ENCODE data around the gene PRKAG1.

The PRKAG1 gene

GRCh38 chr12:48967991-48968390 is 50.6 kb downstream of the PRKAG1 start:
- no peaks in the 10 kb centered on the region for H3K36me3 ChIP-seq (ENCODE audit: insufficient read depth, low read length)
- H3K9me3 ChIP-seq (ENCODE audit: insufficient read depth, low read depth, low read length): no peaks in the 10 kb centered on the region
- TF ChIP-seq CTCF (conservative IDR thresholded peaks at IDR 0.05; ENCODE audit: low read length): no peak
- no peak for TF ChIP-seq EZH2phosphoT487 (IDR thresholded peaks at IDR 0.05; ENCODE audit: borderline replicate concordance)
- H3K27me3 ChIP-seq (ENCODE audit: insufficient read depth, low read length, poor library complexity, severe bottlenecking): peaks cover 8% of the 10 kb centered on the region
- no peak overlapping the region for H3K4me2 ChIP-seq (ENCODE audit: low read depth, low read length, poor library complexity, severe bottlenecking)
- no peak overlapping the region for H3K9ac ChIP-seq (ENCODE audit: low read depth, low read length, poor library complexity, severe bottlenecking)
- no peaks in the 10 kb centered on the region for H3K79me2 ChIP-seq (ENCODE audit: insufficient read depth, low read length)
- H2AFZ ChIP-seq (ENCODE audit: low read length): no peak overlapping the region
- no peaks in the 10 kb centered on the region for H3K4me1 ChIP-seq (ENCODE audit: insufficient read depth, low read length, poor library complexity, severe bottlenecking)
- H4K20me1 ChIP-seq (ENCODE audit: insufficient read depth, low read length, poor library complexity, severe bottlenecking): no peaks in the 10 kb centered on the region
- no peak overlapping the region for H3K4me3 ChIP-seq (ENCODE audit: low read length, poor library complexity, severe bottlenecking)
- no peaks in the 10 kb centered on the region for H3K9me2 ChIP-seq (replicated peaks; ENCODE audit: low read depth, low read length)
- H3F3A ChIP-seq (ENCODE audit: low read depth): no peaks in the 10 kb centered on the region

- Histone ChIP-seq H4K20me1 (ENCODE audit: insufficient read depth, low read length, poor library complexity, severe bottlenecking) (no peaks in the 10 kb centered on the region), H2AFZ (ENCODE audit: low read length) (no peak overlapping the region), H3K4me2 (ENCODE audit: low read depth, low read length, poor library complexity, severe bottlenecking) (no peak overlapping the region), H3K9me2 (replicated peaks; ENCODE audit: low read depth, low read length) (no peaks in the 10 kb centered on the region), H3K4me1 (ENCODE audit: insufficient read depth, low read length, poor library complexity, severe bottlenecking) (no peaks in the 10 kb centered on the region), H3K4me3 (ENCODE audit: low read length, poor library complexity, severe bottlenecking) (no peak overlapping the region), H3K79me2 (ENCODE audit: insufficient read depth, low read length) (no peaks in the 10 kb centered on the region), H3K27me3 (ENCODE audit: insufficient read depth, low read length, poor library complexity, severe bottlenecking) (peaks cover 8% of the 10 kb centered on the region), H3K9me3 (ENCODE audit: insufficient read depth, low read depth, low read length) (no peaks in the 10 kb centered on the region), H3F3A (ENCODE audit: low read depth) (no peaks in the 10 kb centered on the region), H3K36me3 (ENCODE audit: insufficient read depth, low read length) (no peaks in the 10 kb centered on the region), H3K9ac (ENCODE audit: low read depth, low read length, poor library complexity, severe bottlenecking) (no peak overlapping the region)
- TF ChIP-seq CTCF (conservative IDR thresholded peaks at IDR 0.05; ENCODE audit: low read length): no peak
- TF ChIP-seq EZH2phosphoT487 (IDR thresholded peaks at IDR 0.05; ENCODE audit: borderline replicate concordance): no peak
Observed at GRCh38 chr12:48966177-48966895, 52.2 kb downstream of the PRKAG1 start.

GRCh38 chr12:48965298-48965838 is 53.2 kb downstream of the PRKAG1 start:
- Histone ChIP-seq H3K9me2 (replicated peaks; ENCODE audit: low read depth, low read length) (no peaks in the 10 kb centered on the region), H3K79me2 (ENCODE audit: insufficient read depth, low read length) (no peaks in the 10 kb centered on the region), H3K36me3 (ENCODE audit: insufficient read depth, low read length) (no peaks in the 10 kb centered on the region), H2AFZ (ENCODE audit: low read length) (no peak overlapping the region), H4K20me1 (ENCODE audit: insufficient read depth, low read length, poor library complexity, severe bottlenecking) (no peaks in the 10 kb centered on the region), H3K9ac (ENCODE audit: low read depth, low read length, poor library complexity, severe bottlenecking) (no peak overlapping the region), H3K27me3 (ENCODE audit: insufficient read depth, low read length, poor library complexity, severe bottlenecking) (peaks cover 1% of the 10 kb centered on the region), H3F3A (ENCODE audit: low read depth) (no peaks in the 10 kb centered on the region), H3K4me2 (ENCODE audit: low read depth, low read length, poor library complexity, severe bottlenecking) (no peak overlapping the region), H3K4me1 (ENCODE audit: insufficient read depth, low read length, poor library complexity, severe bottlenecking) (no peaks in the 10 kb centered on the region), H3K9me3 (ENCODE audit: insufficient read depth, low read depth, low read length) (no peaks in the 10 kb centered on the region), H3K4me3 (ENCODE audit: low read length, poor library complexity, severe bottlenecking) (no peak overlapping the region)
- TF ChIP-seq EZH2phosphoT487 (IDR thresholded peaks at IDR 0.05; ENCODE audit: borderline replicate concordance): no peak
- TF ChIP-seq CTCF (conservative IDR thresholded peaks at IDR 0.05; ENCODE audit: low read length): no peak

Data from Loucy (cell line).